PC-3 (cell line): ENCODE measurements around the gene GABBR1. TPM values are rescaled to one million over a fixed set of nuclear protein-coding genes. Genes with fewer than 3 reads are reported as not detected.

ENCODE experiments used
- ATAC-seq: fragments of 200-7000 bp; cut with Tn5 transposase; 2 replicates; pipeline ENCODE4 v1.9.1; 2020; ENCODE audit warnings: mild to moderate bottlenecking, moderate library complexity
- BruUV-seq: library from RNA; stranded (reverse); fragments of 400-500 nt; replicated peaks from 2 replicates; lab custom pipeline; 2021; lab: Mats Ljungman, UMichigan
- CTCF ChIA-PET: fragments of 300-600 bp; sonication (Branson Sonifier 250); formaldehyde crosslinking; loops from one replicate; lab custom pipeline; 2022; ENCODE audit warnings: antibody characterized with exemption; lab: Charles Lee
- POLR2A ChIA-PET: fragments of 300-600 bp; sonication (Branson Sonifier 250); formaldehyde crosslinking; loops from one replicate; lab custom pipeline; 2022; ENCODE audit warnings: antibody characterized with exemption; ENCODE audit not compliant: unreplicated experiment; lab: Charles Lee
- DNase-seq: peaks from one replicate; pipeline ENCODE4 v3.0.0-alpha.2; 2015
- H2AFZ ChIP-seq: fragments of 300-600 bp; sonication (generic); 2 replicates; pipeline ENCODE4 v1.6.0; 2016; ENCODE audit warnings: antibody characterized with exemption, low read length
- H3F3A ChIP-seq: fragments of 300-600 bp; sonication (generic); one replicate; pipeline ENCODE4 v1.6.0; 2017; ENCODE audit warnings: antibody characterized with exemption, low read length, control low read depth, mild to moderate bottlenecking; ENCODE audit not compliant: unreplicated experiment
- H3K27ac ChIP-seq: fragments of 300-600 bp; sonication (generic); 2 replicates; pipeline ENCODE4 v1.5.1; 2016; ENCODE audit warnings: mild to moderate bottlenecking, low read length
- H3K27me3 ChIP-seq: fragments of 300-600 bp; sonication (generic); 2 replicates; pipeline ENCODE4 v1.6.1; 2016; ENCODE audit warnings: low read length, mixed read lengths
- H3K36me3 ChIP-seq: fragments of 300-600 bp; sonication (generic); 2 replicates; pipeline ENCODE4 v1.6.1; 2016; ENCODE audit warnings: low read depth, mixed run types, low read length, mixed read lengths
- H3K4me1 ChIP-seq: fragments of 300-600 bp; sonication (generic); 2 replicates; pipeline ENCODE4 v1.5.1; 2016; ENCODE audit warnings: low read length; ENCODE audit not compliant: insufficient read depth
- H3K4me2 ChIP-seq: fragments of 300-600 bp; sonication (generic); 2 replicates; pipeline ENCODE4 v1.6.0; 2016; ENCODE audit warnings: low read length
- H3K4me3 ChIP-seq: fragments of 300-600 bp; sonication (generic); 2 replicates; pipeline ENCODE4 v1.5.1; 2016; ENCODE audit warnings: mild to moderate bottlenecking, low read length, mixed read lengths
- H3K79me2 ChIP-seq: fragments of 300-600 bp; sonication (generic); 2 replicates; pipeline ENCODE4 v1.6.1; 2017; ENCODE audit warnings: low read length, mixed read lengths
- H3K9ac ChIP-seq: fragments of 300-600 bp; sonication (generic); 2 replicates; pipeline ENCODE4 v1.6.0; 2016; ENCODE audit warnings: mild to moderate bottlenecking, low read length
- H3K9me2 ChIP-seq: fragments of 300-600 bp; sonication (generic); replicated peaks from 2 replicates; pipeline ENCODE4 v1.6.1; 2016; ENCODE audit warnings: mixed run types, low read length, mixed read lengths
- H3K9me3 ChIP-seq: fragments of 300-600 bp; sonication (generic); 2 replicates; pipeline ENCODE4 v1.6.1; 2016; ENCODE audit warnings: low read length, mixed read lengths
- H4K20me1 ChIP-seq: fragments of 300-600 bp; sonication (generic); 2 replicates; pipeline ENCODE4 v1.6.1; 2016; ENCODE audit warnings: low read length, mixed read lengths
- CTCF ChIP-seq: fragments of 300-600 bp; sonication (generic); conservative IDR thresholded peaks from 2 replicates; pipeline ENCODE4 v1.5.1; 2017; ENCODE audit warnings: antibody characterized with exemption, low read depth, mild to moderate bottlenecking, low read length
- EZH2 ChIP-seq: fragments of 300-600 bp; sonication (generic); IDR thresholded peaks from one replicate; pipeline ENCODE4 v1.6.1; 2017; ENCODE audit warnings: antibody characterized with exemption, mild to moderate bottlenecking, low read length; ENCODE audit not compliant: unreplicated experiment
- EZH2phosphoT487 ChIP-seq: fragments of 300-600 bp; sonication (generic); IDR thresholded peaks from 2 replicates; pipeline ENCODE4 v1.6.1; 2018; ENCODE audit warnings: mild to moderate bottlenecking, antibody characterized with exemption, low read length, borderline replicate concordance
- intact Hi-C: fragments of 100-400 bp; cut with micrococcal nuclease; formaldehyde crosslinking; loops from 2 replicates; pipeline ENCODE4 v1.9.0; 2023
- total RNA-seq: library from RNA; depleted of rRNA; stranded (reverse); fragments of >200 nt; gene quantifications from 2 replicates; pipeline ENCODE4 v1.2.3, GENCODE V29; 2014

GABBR1 gene
- total RNA-seq, 1 experiment from 2014 or later, result 5.5 TPM

GRCh38 chr6:29519291-29520010 lies 113.5 kb downstream of the GABBR1 start:
- TF ChIP-seq EZH2phosphoT487 (no peak), EZH2 (no peak), CTCF (no peak)

GRCh38 chr6:29517728-29518440 lies 115.1 kb downstream of the GABBR1 start:
- intact Hi-C loops, result no loop called here
- H3K27me3 ChIP-seq, result 0 out of 2 replicates have a peak, but pooled peaks cover 5% of the 10 kb centered on the region
- 0 out of 2 replicates have a peak, but pooled peaks cover 9% of the 10 kb centered on the region for H3K9me3 ChIP-seq
- ChIA-PET POLR2A (no interaction called here), CTCF (no interaction called here)
- H3K9ac ChIP-seq, result no peak overlapping the region
- no peaks in the 10 kb centered on the region for H3F3A ChIP-seq
- H3K4me1 ChIP-seq, result peaks cover 8% of the 10 kb centered on the region; the same call in 1 of the 2 replicates
- DNase-seq (no peak), ATAC-seq (no peak)
- no peak overlapping the region for H3K4me2 ChIP-seq
- H3K9me2 ChIP-seq, result no peaks in the 10 kb centered on the region
- TF ChIP-seq EZH2phosphoT487 (no peak), EZH2 (no peak), CTCF (no peak)
- H3K79me2 ChIP-seq, result no peaks in the 10 kb centered on the region
- no peaks in the 10 kb centered on the region for H3K36me3 ChIP-seq
- no peak overlapping the region for H3K27ac ChIP-seq
- no peak overlapping the region for H2AFZ ChIP-seq
- H3K4me3 ChIP-seq, result no peak overlapping the region
- H4K20me1 ChIP-seq, result no peaks in the 10 kb centered on the region
- BruUV-seq, result no TSS peak

More at GRCh38 chr6:29519291-29520010, 113.5 kb downstream of the GABBR1 start:
- no peaks in the 10 kb centered on the region for H3K9me2 ChIP-seq
- H3K4me2 ChIP-seq, result no peak overlapping the region
- DNase-seq (no peak), ATAC-seq (no peak)
- no peak overlapping the region for H3K4me3 ChIP-seq
- peaks cover 8% of the 10 kb centered on the region; the same call in 1 of the 2 replicates for H3K27me3 ChIP-seq
- no peak overlapping the region for H3K27ac ChIP-seq
- H3K4me1 ChIP-seq, result peaks cover 8% of the 10 kb centered on the region; the same call in 1 of the 2 replicates
- ChIA-PET CTCF (no interaction called here), POLR2A (no interaction called here)
- intact Hi-C loops, result no loop called here
- H3K36me3 ChIP-seq, result no peaks in the 10 kb centered on the region
- no peak overlapping the region for H3K9ac ChIP-seq
- BruUV-seq, result no TSS peak
- H3F3A ChIP-seq, result no peaks in the 10 kb centered on the region
- no peak overlapping the region for H2AFZ ChIP-seq
- H3K79me2 ChIP-seq, result no peaks in the 10 kb centered on the region
- 0 out of 2 replicates have a peak, but pooled peaks cover 10% of the 10 kb centered on the region for H3K9me3 ChIP-seq
- H4K20me1 ChIP-seq, result no peaks in the 10 kb centered on the region
